ENCODE results near the gene TAS2R42. TPM values are rescaled to one million over a fixed set of nuclear protein-coding genes. Genes with fewer than 3 reads are reported as not detected.

Gene TAS2R42
- total RNA-seq, 2 experiments from 2014 or later = not detected

GRCh38 chr12:11171969-11172675 lies 14.6 kb downstream of the TAS2R42 start:
- Histone ChIP-seq H3K9me2 (ENCODE audit: insufficient read depth, low read length) (no peaks in the 10 kb centered on the region), H3K27ac (ENCODE audit: low read depth, low read length, poor library complexity, severe bottlenecking) (no peak overlapping the region), H2AFZ (ENCODE audit: low read length) (peak overlapping the region; percentile 77; the same call in 1 of the 2 replicates), H3K4me3 (ENCODE audit: low read depth, low read length, poor library complexity, severe bottlenecking) (peak overlapping the region; percentile 77), H4K20me1 (ENCODE audit: insufficient read depth, low read length) (peaks cover 30% of the 10 kb centered on the region), H3K4me2 (ENCODE audit: low read length) (peak overlapping the region; percentile 85), H3K79me2 (ENCODE audit: insufficient read depth, low read depth, low read length) (peaks cover 58% of the 10 kb centered on the region), H3K4me1 (ENCODE audit: insufficient read depth, low read length, poor library complexity, severe bottlenecking) (peaks cover 22% of the 10 kb centered on the region), H3K9me3 (ENCODE audit: low read length) (no peaks in the 10 kb centered on the region), H3K36me3 (ENCODE audit: insufficient read depth, low read length) (peaks cover 22% of the 10 kb centered on the region)
- DNase-seq (ENCODE audit: low spot score) = no peak
- ChIA-PET POLR2A (interaction anchor here (0.6 to 2.1 kb wide), 3 partner anchors 9 to 762 kb away, joined by 3 to 5 read pairs (median 3); no protein-coding TSS in a partner anchor), CTCF (ENCODE audit: unreplicated experiment) (no interaction called here)
- intact Hi-C loops (cut with micrococcal nuclease; ENCODE audit: unreplicated experiment) = loop anchor here (2.0 kb wide), 1 partner anchor 449 kb away; the partner anchor contains the start of gene YBX3
- BruUV-seq (replicated peaks) = TSS peak; percentile 87
- TF ChIP-seq, protein P1, sequence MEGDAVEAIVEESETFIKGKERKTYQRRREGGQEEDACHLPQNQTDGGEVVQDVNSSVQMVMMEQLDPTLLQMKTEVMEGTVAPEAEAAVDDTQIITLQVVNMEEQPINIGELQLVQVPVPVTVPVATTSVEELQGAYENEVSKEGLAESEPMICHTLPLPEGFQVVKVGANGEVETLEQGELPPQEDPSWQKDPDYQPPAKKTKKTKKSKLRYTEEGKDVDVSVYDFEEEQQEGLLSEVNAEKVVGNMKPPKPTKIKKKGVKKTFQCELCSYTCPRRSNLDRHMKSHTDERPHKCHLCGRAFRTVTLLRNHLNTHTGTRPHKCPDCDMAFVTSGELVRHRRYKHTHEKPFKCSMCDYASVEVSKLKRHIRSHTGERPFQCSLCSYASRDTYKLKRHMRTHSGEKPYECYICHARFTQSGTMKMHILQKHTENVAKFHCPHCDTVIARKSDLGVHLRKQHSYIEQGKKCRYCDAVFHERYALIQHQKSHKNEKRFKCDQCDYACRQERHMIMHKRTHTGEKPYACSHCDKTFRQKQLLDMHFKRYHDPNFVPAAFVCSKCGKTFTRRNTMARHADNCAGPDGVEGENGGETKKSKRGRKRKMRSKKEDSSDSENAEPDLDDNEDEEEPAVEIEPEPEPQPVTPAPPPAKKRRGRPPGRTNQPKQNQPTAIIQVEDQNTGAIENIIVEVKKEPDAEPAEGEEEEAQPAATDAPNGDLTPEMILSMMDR (conservative IDR thresholded peaks at IDR 0.05; ENCODE audit: low read length) = no peak
- no peak for TF ChIP-seq EZH2phosphoT487 (IDR thresholded peaks at IDR 0.05; ENCODE audit: borderline replicate concordance, low read depth, low read length)

GRCh38 chr12:11171145-11171968 lies 15.4 kb downstream of the TAS2R42 start, which contains the start of gene SMIM10L1:
Gene SMIM10L1 (plus strand): TSS chr12:11171194. CDS start chr12:11171357, 163 bp downstream.
- DNase-seq (ENCODE audit: low spot score) = peak; percentile 97
- POLR2A ChIA-PET = interaction anchor here (0.5 to 2.1 kb wide), 11 partner anchors 8 to 1185 kb away, joined by 3 to 7 read pairs (median 3); partner anchors contain the start of gene TAS2R46
- Histone ChIP-seq H4K20me1 (ENCODE audit: insufficient read depth, low read length) (peaks cover 30% of the 10 kb centered on the region), H3K27ac (ENCODE audit: low read depth, low read length, poor library complexity, severe bottlenecking) (peak within 1 kb of the TSS; percentile 83), H3K36me3 (ENCODE audit: insufficient read depth, low read length) (peaks cover 29% of the 10 kb centered on the region), H3K9me3 (ENCODE audit: low read length) (no peaks in the 10 kb centered on the region), H2AFZ (ENCODE audit: low read length) (peak within 1 kb of the TSS; percentile 77), H3K4me3 (ENCODE audit: low read depth, low read length, poor library complexity, severe bottlenecking) (peak within 1 kb of the TSS; percentile 77), H3K79me2 (ENCODE audit: insufficient read depth, low read depth, low read length) (peaks cover 66% of the 10 kb centered on the region), H3K9me2 (ENCODE audit: insufficient read depth, low read length) (no peaks in the 10 kb centered on the region), H3K4me2 (ENCODE audit: low read length) (peak within 1 kb of the TSS; percentile 85), H3K4me1 (ENCODE audit: insufficient read depth, low read length, poor library complexity, severe bottlenecking) (peaks cover 22% of the 10 kb centered on the region)
- CTCF ChIA-PET (ENCODE audit: unreplicated experiment) = no interaction called here
- no TSS peak for BruUV-seq (replicated peaks)
- intact Hi-C loops (cut with micrococcal nuclease; ENCODE audit: unreplicated experiment) = loop anchor here (2.0 kb wide), 1 partner anchor 449 kb away; the partner anchor contains the start of gene YBX3
- TF ChIP-seq EZH2phosphoT487 (IDR thresholded peaks at IDR 0.05; ENCODE audit: borderline replicate concordance, low read depth, low read length) = no peak
- TF ChIP-seq, protein P1 (conservative IDR thresholded peaks at IDR 0.05; ENCODE audit: low read length) = no peak; the same call in 1 of the 2 replicates

Measured in OCI-LY7 (cell line).